Activated CD8-positive, alpha-beta T cell treated with anti-CD3 and anti-CD28 coated beads, Interleukin-2, amount 10 ng/mL, durations not matched to agents 7 days and 5 days (primary cell): ENCODE data around the gene CHCHD6. TPM values are rescaled to one million over a fixed set of nuclear protein-coding genes. Genes with fewer than 3 reads are reported as not detected.

Experiments used
- ATAC-seq: fragments of 150-1000 bp; cut with Tn5 transposase; one replicate; pipeline ENCODE4 v1.10.0; 2021; ENCODE audit warnings: moderate library complexity
- CTCF ChIA-PET: fragments of 350-600 bp; sonication (Branson Sonifier 250); formaldehyde crosslinking; loops from one replicate; lab custom pipeline; 2021; ENCODE audit warnings: antibody characterized with exemption; lab: Charles Lee
- POLR2A ChIA-PET: fragments of 350-600 bp; sonication (Branson Sonifier 250); formaldehyde crosslinking; loops from one replicate; lab custom pipeline; 2021; ENCODE audit warnings: antibody characterized with exemption; lab: Charles Lee
- DNase-seq: peaks from one replicate; pipeline ENCODE4 v3.0.0-alpha.2; 2020
- H3K27ac Mint-ChIP-seq: one replicate; pipeline ENCODE4 v1.8.0; 2021; ENCODE audit warnings: mild to moderate bottlenecking, mixed read lengths
- H3K27me3 Mint-ChIP-seq: one replicate; pipeline ENCODE4 v1.8.0; 2021; ENCODE audit warnings: low read depth, mixed read lengths
- H3K36me3 Mint-ChIP-seq: one replicate; pipeline ENCODE4 v1.8.0; 2021; ENCODE audit warnings: low read depth, mixed read lengths
- H3K4me1 Mint-ChIP-seq: one replicate; pipeline ENCODE4 v1.8.0; 2021; ENCODE audit warnings: low read depth, mixed read lengths
- H3K4me3 Mint-ChIP-seq: one replicate; pipeline ENCODE4 v1.8.0; 2021; ENCODE audit warnings: mild to moderate bottlenecking, mixed read lengths
- H3K9me3 Mint-ChIP-seq: one replicate; pipeline ENCODE4 v1.8.0; 2022; ENCODE audit warnings: mixed read lengths; ENCODE audit not compliant: insufficient read depth
- total RNA-seq, 2 experiments: library from RNA; stranded (reverse); gene quantifications; one replicate each; pipeline ENCODE4 v1.2.3, GENCODE V29; 2021

CHCHD6 gene
- total RNA-seq, 2 experiments from 2014 or later = 5.1 to 6.2 TPM

GRCh38 chr3:126749931-126750755 is 46.1 kb downstream of the CHCHD6 start:
- DNase-seq (no peak), ATAC-seq (no peak)
- POLR2A ChIA-PET = no interaction called here
- CTCF ChIA-PET = interaction anchor here (0.8 to 2.1 kb wide), 3 partner anchors 9 to 795 kb away, joined by 3 to 11 read pairs (median 6); no protein-coding TSS in a partner anchor
- Mint-ChIP-seq H3K27ac (no peak overlapping the region), H3K27me3 (no peaks in the 10 kb centered on the region), H3K36me3 (no peaks in the 10 kb centered on the region), H3K4me1 (no peaks in the 10 kb centered on the region), H3K9me3 (no peaks in the 10 kb centered on the region), H3K4me3 (no peak overlapping the region)

GRCh38 chr3:126750756-126751121 is 46.7 kb downstream of the CHCHD6 start:
- H3K9me3 Mint-ChIP-seq = no peaks in the 10 kb centered on the region
- POLR2A ChIA-PET = no interaction called here
- no peaks in the 10 kb centered on the region for H3K4me1 Mint-ChIP-seq
- H3K27me3 Mint-ChIP-seq = no peaks in the 10 kb centered on the region
- H3K27ac Mint-ChIP-seq = no peak overlapping the region
- no peak for DNase-seq
- CTCF ChIA-PET = interaction anchor here (1.6 to 2.1 kb wide), 3 partner anchors 9 to 794 kb away, joined by 6 to 12 read pairs (median 11); partner anchors contain the start of gene PLXNA1
- no peak overlapping the region for H3K4me3 Mint-ChIP-seq
- H3K36me3 Mint-ChIP-seq = no peaks in the 10 kb centered on the region
- no peak for ATAC-seq

- no peaks in the 10 kb centered on the region for H3K9me3 Mint-ChIP-seq
- ATAC-seq (no peak), DNase-seq (no peak)
- H3K27ac Mint-ChIP-seq = no peak overlapping the region
- H3K4me3 Mint-ChIP-seq = no peak overlapping the region
- no peaks in the 10 kb centered on the region for H3K27me3 Mint-ChIP-seq
- ChIA-PET CTCF (interaction anchor here (0.6 to 2.1 kb wide), 17 partner anchors 9 to 796 kb away, joined by 3 to 12 read pairs (median 4); partner anchors contain the start of gene PLXNA1), POLR2A (interaction anchor here (0.6 kb wide), 1 partner anchor 24 kb away, joined by 3 read pairs; no protein-coding TSS in a partner anchor)
- H3K4me1 Mint-ChIP-seq = no peaks in the 10 kb centered on the region
- no peaks in the 10 kb centered on the region for H3K36me3 Mint-ChIP-seq
Observed at GRCh38 chr3:126751611-126752302, 47.7 kb downstream of the CHCHD6 start.

- peak; percentile 75 for ATAC-seq
- H3K4me3 Mint-ChIP-seq = no peak overlapping the region
- H3K36me3 Mint-ChIP-seq = no peaks in the 10 kb centered on the region
- no peaks in the 10 kb centered on the region for H3K9me3 Mint-ChIP-seq
- no peaks in the 10 kb centered on the region for H3K27me3 Mint-ChIP-seq
- ChIA-PET POLR2A (interaction anchor here (0.6 kb wide), 1 partner anchor 25 kb away, joined by 3 read pairs; no protein-coding TSS in a partner anchor), CTCF (interaction anchor here (0.7 to 2.1 kb wide), 13 partner anchors 9 to 796 kb away, joined by 3 to 12 read pairs (median 4); partner anchors contain the start of gene PLXNA1)
- H3K4me1 Mint-ChIP-seq = no peaks in the 10 kb centered on the region
- DNase-seq = peak; percentile 64
- H3K27ac Mint-ChIP-seq = no peak overlapping the region
Observed at GRCh38 chr3:126752303-126753190, 48.5 kb downstream of the CHCHD6 start.

GRCh38 chr3:126753191-126754160 is 49.4 kb downstream of the CHCHD6 start:
- no peaks in the 10 kb centered on the region for H3K27me3 Mint-ChIP-seq
- H3K4me3 Mint-ChIP-seq = no peak overlapping the region
- ChIA-PET CTCF (interaction anchor here (0.6 kb wide), 1 partner anchor 47 kb away, joined by 4 read pairs; no protein-coding TSS in a partner anchor), POLR2A (no interaction called here)
- DNase-seq = no peak
- no peak for ATAC-seq
- no peaks in the 10 kb centered on the region for H3K4me1 Mint-ChIP-seq
- no peaks in the 10 kb centered on the region for H3K36me3 Mint-ChIP-seq
- no peaks in the 10 kb centered on the region for H3K9me3 Mint-ChIP-seq
- H3K27ac Mint-ChIP-seq = no peak overlapping the region

- no peaks in the 10 kb centered on the region for H3K36me3 Mint-ChIP-seq
- no peak overlapping the region for H3K27ac Mint-ChIP-seq
- CTCF ChIA-PET = no interaction called here
- DNase-seq (no peak), ATAC-seq (no peak)
- no peaks in the 10 kb centered on the region for H3K9me3 Mint-ChIP-seq
- no peaks in the 10 kb centered on the region for H3K27me3 Mint-ChIP-seq
- H3K4me3 Mint-ChIP-seq = no peak overlapping the region
- POLR2A ChIA-PET = no interaction called here
- no peaks in the 10 kb centered on the region for H3K4me1 Mint-ChIP-seq
Observed at GRCh38 chr3:126755866-126756265, 51.8 kb downstream of the CHCHD6 start.

GRCh38 chr3:126758026-126758425 is 54.0 kb downstream of the CHCHD6 start:
- ATAC-seq = no peak
- H3K27me3 Mint-ChIP-seq = peaks cover 2% of the 10 kb centered on the region
- H3K4me3 Mint-ChIP-seq = no peak overlapping the region
- ChIA-PET POLR2A (no interaction called here), CTCF (no interaction called here)
- H3K36me3 Mint-ChIP-seq = no peaks in the 10 kb centered on the region
- no peak overlapping the region for H3K27ac Mint-ChIP-seq
- H3K9me3 Mint-ChIP-seq = no peaks in the 10 kb centered on the region
- H3K4me1 Mint-ChIP-seq = no peaks in the 10 kb centered on the region
- no peak for DNase-seq

GRCh38 chr3:126758882-126759281 is 54.8 kb downstream of the CHCHD6 start:
- ATAC-seq = no peak
- Mint-ChIP-seq H3K4me3 (no peak overlapping the region), H3K27me3 (peaks cover 2% of the 10 kb centered on the region), H3K9me3 (no peaks in the 10 kb centered on the region), H3K36me3 (no peaks in the 10 kb centered on the region), H3K4me1 (no peaks in the 10 kb centered on the region), H3K27ac (no peak overlapping the region)
- ChIA-PET POLR2A (no interaction called here), CTCF (no interaction called here)
- DNase-seq = no peak

GRCh38 chr3:126760541-126760940 is 56.5 kb downstream of the CHCHD6 start:
- H3K27ac Mint-ChIP-seq = no peak overlapping the region
- ChIA-PET POLR2A (no interaction called here), CTCF (interaction anchor here (0.7 kb wide), 1 partner anchor 9 kb away, joined by 4 read pairs; no protein-coding TSS in a partner anchor)
- H3K4me1 Mint-ChIP-seq = no peaks in the 10 kb centered on the region
- H3K9me3 Mint-ChIP-seq = no peaks in the 10 kb centered on the region
- no peak overlapping the region for H3K4me3 Mint-ChIP-seq
- no peak for ATAC-seq
- peaks cover 2% of the 10 kb centered on the region for H3K27me3 Mint-ChIP-seq
- H3K36me3 Mint-ChIP-seq = no peaks in the 10 kb centered on the region
- no peak for DNase-seq

- Mint-ChIP-seq H3K36me3 (peaks cover under 1% of the 10 kb centered on the region), H3K27me3 (peaks cover 2% of the 10 kb centered on the region), H3K27ac (no peak overlapping the region), H3K4me1 (peaks cover 2% of the 10 kb centered on the region), H3K4me3 (no peak overlapping the region), H3K9me3 (peaks cover 2% of the 10 kb centered on the region)
- ChIA-PET CTCF (no interaction called here), POLR2A (no interaction called here)
- DNase-seq = no peak
- no peak for ATAC-seq
Observed at GRCh38 chr3:126763035-126763434, 59.0 kb downstream of the CHCHD6 start.
